LNCAP (cell line): ENCODE results near the gene ZCCHC17.

Source experiments
- CTCF ChIP-seq: fragments of 450-650 bp; IDR thresholded peaks from 2 replicates; pipeline ENCODE4 v1.5.1; 2017; ENCODE audit warnings: mild to moderate bottlenecking

Gene ZCCHC17

GRCh38 chr1:31336687-31337467, 40.0 kb downstream of the ZCCHC17 start:
- no peak for TF ChIP-seq CTCF

GRCh38 chr1:31344503-31344902, 47.7 kb downstream of the ZCCHC17 start:
- TF ChIP-seq CTCF: no peak

GRCh38 chr1:31345635-31346034, 48.8 kb downstream of the ZCCHC17 start:
- no peak for TF ChIP-seq CTCF

GRCh38 chr1:31346785-31347184, 50.0 kb downstream of the ZCCHC17 start:
- TF ChIP-seq CTCF: no peak

- no peak for TF ChIP-seq CTCF
Observed at GRCh38 chr1:31348449-31348848, 51.6 kb downstream of the ZCCHC17 start.

GRCh38 chr1:31354283-31354682, 57.5 kb downstream of the ZCCHC17 start:
- TF ChIP-seq CTCF: no peak

GRCh38 chr1:31356427-31356826, 59.6 kb downstream of the ZCCHC17 start:
- TF ChIP-seq CTCF: no peak

GRCh38 chr1:31361607-31362006, 64.8 kb downstream of the ZCCHC17 start:
- TF ChIP-seq CTCF: no peak
